CD4-positive, alpha-beta T cell treated with Interferon gamma for 1 hour (primary cell): ENCODE measurements around the gene NHS.
"Not testable (repeated sequence)": the region's sequence is repeated elsewhere in the genome, so short reads cannot be mapped to it uniquely, and the experiment has no call there.

Experiments used
- DNase-seq: peaks from one replicate; pipeline ENCODE4 v3.0.0-alpha.2; 2020

NHS gene

GRCh38 chrX:17501746-17502145 lies 126.7 kb downstream of the NHS start:
- no peak for DNase-seq

DNA sequence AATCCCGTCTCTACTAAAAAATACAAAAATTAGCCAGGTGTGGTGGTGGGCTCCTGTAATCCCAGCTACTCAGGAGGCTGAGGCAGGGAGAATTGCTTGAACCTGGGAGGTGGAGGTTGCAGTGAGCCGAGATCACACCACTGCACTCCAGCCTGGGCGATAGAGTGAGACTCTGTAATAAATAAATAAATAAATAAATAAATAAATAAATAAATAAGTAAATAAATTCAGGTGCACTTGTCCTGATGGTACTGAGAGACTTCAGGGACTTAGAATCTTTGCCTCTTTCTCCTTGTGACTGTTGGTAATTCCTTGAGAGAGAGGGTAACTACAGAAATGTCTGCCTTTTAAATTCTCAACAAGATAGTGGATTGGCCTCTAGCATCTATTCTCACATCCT lies 131.4 kb downstream of the NHS start:
- not testable (repeated sequence) for DNase-seq

- no peak for DNase-seq
These were observed 136.6 kb downstream of the NHS start for GRCh38 chrX:17511556-17511955.

DNA sequence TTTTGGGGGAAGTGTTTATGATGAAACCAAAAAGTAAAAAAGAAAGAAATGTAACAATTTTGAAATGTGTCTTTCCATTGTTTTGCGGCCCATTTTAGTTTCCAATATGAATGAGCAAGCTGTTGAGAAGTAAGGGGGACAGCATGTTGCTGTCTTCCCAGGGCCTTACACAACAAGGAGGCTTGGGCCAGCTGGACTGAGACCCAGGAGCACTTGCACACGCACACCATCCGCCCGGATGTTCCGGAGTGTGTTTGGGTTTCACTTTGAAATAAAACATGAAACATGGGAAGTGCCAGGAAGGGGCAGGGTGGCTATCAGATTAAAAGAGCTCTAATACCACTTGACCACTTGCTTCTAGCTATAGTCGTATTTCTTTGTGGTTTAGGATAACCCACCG lies 144.4 kb downstream of the NHS start:
- no peak for DNase-seq

GRCh38 chrX:17520016-17520615 lies 145.1 kb downstream of the NHS start:
- no peak for DNase-seq

- DNase-seq: no peak
These were observed 147.1 kb downstream of the NHS start for GRCh38 chrX:17521871-17522693.

- no peak for DNase-seq
These were observed 150.3 kb downstream of the NHS start for GRCh38 chrX:17525266-17525665.

- no peak for DNase-seq
These were observed 151.0 kb downstream of the NHS start for GRCh38 chrX:17525762-17526555.

GRCh38 chrX:17527135-17527701 lies 152.2 kb downstream of the NHS start:
- no peak for DNase-seq

DNA sequence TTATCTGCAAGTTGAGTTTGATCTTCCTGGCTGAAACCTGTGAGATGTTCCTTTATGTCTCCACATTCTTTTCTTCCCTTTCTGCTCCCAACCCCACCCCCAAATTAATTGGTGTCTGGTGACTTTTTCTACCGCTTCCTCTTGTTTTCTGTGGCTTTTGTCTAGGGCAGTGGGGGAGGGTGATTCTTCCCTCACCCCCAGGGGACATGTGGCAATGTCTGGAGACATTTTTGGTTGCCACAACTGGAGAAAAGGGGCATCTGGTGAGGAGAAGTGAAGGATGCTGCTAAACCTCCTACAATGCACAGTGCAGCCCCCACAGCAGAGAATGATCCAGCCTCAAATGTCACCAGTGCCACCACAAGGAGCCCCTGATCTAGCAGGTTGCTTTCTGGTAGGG lies 152.9 kb downstream of the NHS start:
- DNase-seq: no peak

DNA sequence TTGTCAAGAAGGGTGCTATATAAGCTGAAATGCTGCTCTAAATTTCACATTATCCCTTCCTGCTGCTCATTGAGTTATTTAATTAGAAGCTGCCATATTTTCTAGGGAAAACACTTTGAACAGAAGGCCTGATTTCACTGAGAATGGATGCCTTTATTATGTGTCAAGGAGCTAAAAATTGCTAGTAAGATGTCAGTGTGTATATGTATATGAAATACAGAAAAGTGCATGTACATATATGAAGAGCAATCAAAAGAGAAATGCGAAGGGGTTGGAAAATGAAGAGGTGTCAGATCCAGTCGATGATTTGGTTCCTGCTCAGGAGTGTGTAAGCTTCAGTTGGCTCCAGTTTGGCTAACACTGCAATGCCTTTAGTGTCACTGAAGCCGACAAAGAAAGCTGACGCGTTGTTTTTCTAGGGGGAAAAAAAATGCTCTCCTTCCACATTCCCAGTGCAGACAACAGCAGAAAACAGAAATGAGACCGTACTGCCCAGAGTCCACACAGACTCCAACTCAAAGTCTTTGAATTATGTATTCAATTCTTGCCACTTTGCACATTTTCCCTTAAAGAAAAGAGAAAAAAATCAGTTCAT lies 154.2 kb downstream of the NHS start:
- no peak for DNase-seq

DNA sequence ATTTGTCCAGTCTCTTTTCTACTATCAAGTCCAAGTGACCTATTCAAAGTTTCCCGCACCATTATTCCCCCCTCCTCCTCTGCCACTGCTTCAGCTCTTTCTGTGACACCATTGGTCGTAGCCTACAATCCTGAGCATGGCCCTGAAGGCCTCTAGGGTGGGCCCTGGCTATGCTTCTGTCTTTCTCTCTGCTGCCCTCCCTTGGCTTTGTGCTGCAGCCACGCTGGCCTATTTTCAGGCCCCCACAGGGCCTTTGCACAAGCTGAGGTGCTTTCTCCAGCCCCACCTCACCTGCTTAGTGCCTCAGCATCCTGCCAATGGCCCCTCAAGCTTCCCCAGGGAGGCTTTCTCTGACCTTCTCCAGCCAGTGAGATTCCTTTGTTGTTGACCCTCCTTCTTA lies 156.5 kb downstream of the NHS start:
- DNase-seq: no peak

GRCh38 chrX:17535229-17535628 lies 160.2 kb downstream of the NHS start:
- no peak for DNase-seq

GRCh38 chrX:17537723-17538243 lies 162.8 kb downstream of the NHS start:
- DNase-seq: no peak

GRCh38 chrX:17542123-17542522 lies 167.1 kb downstream of the NHS start:
- no peak for DNase-seq

- no peak for DNase-seq
These were observed 169.8 kb downstream of the NHS start for GRCh38 chrX:17544821-17545220.

GRCh38 chrX:17546356-17546755 lies 171.4 kb downstream of the NHS start:
- no peak for DNase-seq

DNA sequence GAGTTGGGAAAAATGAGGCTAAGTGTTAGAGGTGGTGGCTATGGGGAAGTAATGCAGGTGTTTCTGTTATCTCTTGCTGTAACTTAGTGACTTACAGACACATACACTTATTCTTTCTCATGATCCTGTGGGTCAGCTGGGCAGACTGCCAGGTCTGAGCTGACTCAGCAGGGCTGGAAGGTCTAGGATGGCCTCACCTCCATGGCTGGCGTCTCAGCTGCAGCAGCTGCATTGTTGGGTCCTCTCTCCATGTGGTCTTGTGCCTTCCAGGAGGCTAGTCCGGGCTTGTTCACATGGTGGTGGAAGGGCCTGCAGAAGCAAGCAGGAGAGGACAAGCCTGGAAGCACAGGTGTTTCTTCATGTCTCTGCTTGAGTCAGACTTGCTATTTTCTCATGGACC lies 172.7 kb downstream of the NHS start:
- no peak for DNase-seq

GRCh38 chrX:17549107-17549651 lies 174.2 kb downstream of the NHS start:
- no peak for DNase-seq

DNA sequence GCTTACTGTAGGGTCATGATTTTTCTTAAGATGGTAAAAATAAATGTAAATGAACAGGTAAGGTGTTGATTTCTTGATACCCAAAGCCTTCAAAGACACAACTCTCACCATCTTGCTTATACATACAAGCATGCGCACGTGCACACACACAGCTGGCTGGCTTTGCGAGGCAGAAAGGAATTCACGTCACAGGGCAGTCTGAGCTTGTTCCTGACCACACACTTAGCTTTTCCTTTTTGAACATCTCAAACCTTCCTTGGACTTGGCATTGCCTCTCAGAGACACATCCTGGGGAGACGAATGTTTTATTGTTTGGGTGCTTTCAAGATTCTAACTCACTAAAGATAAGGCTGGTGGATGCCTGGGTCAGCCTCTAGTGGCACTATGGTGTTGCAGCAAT lies 175.0 kb downstream of the NHS start:
- no peak for DNase-seq

DNA sequence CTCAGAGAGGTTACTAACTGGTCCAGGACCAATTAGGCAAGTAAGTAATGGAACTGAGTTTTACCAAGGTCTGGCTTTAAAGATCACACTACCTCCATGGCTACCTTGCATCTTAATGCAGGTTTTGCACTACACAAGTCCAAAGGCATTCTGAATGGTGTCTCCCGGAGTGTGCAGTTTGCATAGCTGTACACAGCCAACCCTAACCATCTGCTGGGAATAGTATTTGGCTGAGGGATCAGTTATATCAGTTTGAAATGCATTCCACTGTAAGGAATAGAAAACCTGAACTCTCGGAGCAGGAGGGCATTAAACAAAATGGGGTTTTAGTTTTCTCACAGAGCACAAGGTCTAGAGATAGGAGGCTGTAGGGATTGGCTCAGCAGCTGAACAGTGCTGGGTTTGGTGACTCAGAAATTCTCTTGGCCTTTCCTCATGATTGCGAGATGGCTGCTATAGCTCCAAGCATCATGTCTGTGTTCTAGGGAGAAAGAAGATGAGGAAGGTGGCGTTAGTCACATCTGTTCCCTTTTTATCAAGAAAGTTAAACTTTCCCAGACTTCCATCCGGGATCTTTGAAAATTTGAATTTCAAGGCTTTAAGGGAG lies 177.1 kb downstream of the NHS start:
- DNase-seq: no peak

DNA sequence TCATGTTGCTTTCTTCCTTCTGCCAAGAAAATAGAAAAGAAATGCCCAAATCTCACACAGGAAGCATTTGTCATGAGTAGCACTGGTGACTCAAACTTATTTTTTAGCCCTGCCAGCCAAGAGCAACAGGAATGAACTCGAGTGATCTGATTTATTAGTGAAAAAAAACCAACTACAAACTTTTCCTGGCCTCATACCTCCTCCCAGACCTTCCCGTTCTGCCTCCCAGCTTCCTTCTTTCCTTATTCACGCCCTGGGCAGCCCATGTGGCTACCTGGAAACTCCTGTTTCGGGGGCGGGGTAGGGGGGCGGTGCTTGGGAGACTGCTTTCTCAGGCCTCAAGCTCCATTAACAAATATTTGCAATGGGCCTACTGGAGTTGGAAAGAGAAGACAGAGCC lies 178.5 kb downstream of the NHS start:
- DNase-seq: no peak
